ENCODE data around the gene STAP2.

The STAP2 gene

DNA sequence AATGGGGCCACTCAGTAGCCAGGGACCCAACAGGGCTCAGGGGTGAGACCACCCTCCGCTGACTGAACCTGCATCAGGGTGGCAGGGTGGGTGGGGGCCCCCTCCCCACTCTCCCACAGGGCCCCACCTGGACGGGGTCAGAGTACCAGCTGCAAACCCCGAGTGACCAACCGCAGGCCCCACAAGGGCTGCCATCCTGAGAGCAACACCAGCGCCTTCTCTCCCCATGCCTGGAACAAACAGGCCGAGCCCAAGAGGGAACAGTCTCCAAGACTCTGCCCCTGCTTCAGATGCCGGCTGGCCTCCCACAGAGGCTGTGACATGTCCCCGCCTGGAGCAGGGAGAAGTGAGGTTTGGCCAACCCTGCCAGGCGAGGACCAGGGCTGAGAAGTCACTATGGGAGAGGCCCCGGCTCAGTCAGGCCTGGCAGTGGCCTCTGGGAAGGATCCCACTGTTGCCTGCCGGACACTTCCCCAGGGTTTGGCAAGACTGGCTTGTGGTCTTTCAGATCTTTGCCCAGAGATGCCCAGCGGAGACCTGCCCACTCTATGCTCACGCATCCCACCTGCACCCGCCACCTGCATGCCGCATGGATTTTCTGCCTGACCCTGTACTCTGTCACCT lies 31.9 kb upstream of the STAP2 start:
- DNase-seq, result no peak

DNA sequence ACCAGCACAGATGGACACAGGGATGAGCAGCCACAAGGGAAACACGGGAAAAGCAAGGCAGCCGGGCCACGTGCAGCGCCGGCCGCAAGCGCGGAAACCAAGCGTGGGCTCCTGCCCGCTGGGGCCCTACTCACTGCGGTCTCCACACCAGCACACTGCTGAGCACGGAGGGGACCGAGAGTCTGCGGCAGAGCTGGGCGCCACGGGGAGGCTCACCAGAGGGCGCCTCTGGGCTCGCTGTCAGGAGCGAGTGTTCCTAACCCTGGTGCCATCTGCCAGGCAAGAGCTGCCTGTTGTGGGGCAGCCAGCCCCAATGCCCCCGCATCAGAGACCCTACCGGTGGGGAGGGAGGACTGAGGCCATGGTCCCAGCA lies 31.2 kb upstream of the STAP2 start:
- DNase-seq, result peak; percentile 66

DNA sequence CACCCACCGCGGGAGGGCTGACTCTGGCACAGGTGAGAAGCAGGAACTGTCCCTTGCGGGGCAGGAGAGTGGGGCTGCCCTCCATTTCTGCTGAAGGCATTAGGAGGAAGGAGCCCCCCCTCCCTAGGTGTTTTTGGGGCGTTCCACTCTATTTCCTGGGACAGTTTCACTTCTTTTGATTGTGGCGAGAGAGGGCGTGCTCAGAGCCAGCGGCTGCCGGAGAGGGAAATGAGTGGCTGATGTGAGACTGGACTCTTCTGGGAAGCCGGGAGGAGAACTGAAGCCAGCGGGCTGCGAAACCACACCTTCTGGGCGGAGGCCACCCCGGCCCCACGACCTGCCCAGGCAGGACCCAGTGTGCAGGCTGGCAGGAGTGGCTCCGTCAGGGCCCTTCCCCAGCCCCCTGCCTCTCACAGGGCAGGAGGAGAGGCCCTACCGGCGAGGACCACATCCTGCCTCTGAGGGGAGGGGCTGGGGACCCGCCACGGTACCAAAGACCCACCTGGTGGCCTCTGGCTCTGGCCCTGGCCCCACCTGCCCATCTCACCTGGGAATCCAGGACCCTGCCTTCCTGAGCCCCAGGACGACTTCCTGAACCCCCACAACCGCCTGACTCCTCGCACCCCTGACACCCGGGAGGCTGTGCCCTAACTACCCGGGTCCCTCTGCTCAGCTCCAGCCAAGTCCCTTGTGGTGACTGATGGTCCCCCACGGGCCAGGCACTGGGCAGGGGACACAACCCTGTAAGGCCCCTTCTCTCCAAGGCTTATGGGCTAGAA lies 30.7 kb upstream of the STAP2 start:
- DNase-seq, result peak; percentile 68

DNA sequence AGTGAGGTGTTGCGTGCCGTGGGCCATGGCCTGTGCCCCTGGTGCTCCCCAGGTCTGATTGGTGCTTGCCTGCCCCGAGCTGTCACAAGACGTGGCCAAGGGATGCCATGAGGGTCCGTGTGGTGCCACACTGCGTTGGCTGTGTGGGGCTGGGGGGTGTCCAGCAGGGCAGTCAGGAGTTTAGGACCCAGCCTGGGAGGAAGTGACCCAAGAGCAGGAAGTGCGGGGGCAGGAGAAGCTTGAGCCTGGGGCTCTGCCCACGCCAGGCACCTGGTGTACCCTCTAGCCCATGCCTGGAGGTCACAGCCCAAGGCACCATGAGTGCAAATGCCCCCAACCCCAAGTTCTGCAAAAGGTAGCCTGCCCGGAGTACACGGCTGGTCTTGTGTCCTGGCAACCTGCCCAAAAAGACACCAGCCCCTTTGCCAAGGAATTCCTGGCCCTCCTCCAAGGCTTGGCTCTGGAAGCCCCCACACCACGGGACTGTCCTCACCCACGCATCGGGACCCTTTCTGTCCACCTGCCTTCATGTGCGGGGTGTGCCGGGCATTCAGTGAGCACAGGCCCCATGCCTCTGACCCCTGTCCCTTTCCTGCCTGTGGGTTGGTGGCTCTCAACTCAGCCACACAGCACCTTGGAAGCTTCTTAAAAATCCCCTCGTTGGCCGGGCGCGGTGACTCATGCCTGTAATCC lies 29.6 kb upstream of the STAP2 start:
- DNase-seq, result no peak

DNA sequence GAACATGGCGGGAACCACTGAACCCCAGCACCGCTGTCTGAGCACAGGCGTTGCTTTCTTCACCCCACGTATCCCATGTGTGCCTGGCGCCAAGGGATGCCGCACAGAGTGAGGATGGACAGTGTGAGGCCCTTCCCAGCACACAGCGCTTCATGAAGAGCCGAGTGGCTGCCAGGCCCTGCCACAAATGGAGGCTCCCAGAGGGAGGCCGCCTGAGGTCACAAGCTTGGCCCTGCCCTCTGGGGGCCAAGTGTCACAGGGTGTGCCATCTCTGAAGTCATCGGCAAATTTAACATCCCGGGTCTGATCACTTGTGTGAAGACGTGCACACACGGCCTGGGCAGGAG lies 29.1 kb upstream of the STAP2 start:
- no peak for DNase-seq

DNA sequence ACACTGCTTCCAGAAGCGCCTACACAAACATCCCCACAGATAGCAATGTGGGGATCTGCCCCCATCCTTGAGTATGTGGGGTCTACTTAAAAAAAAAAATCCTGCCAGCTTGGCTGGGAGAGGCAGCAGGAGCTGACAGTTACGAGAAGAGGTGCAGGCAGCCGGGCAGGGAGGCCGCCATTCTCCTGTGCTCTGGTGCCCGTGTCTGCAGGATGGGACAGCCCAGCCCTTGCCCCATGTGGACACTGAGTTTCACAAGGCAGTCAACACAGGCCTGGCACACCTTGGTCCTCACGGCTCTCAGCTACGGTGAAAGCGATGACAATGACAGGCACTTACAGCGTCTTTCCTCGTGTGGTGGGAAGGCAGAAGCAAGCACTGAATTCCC lies 28.7 kb upstream of the STAP2 start:
- DNase-seq, result no peak

DNA sequence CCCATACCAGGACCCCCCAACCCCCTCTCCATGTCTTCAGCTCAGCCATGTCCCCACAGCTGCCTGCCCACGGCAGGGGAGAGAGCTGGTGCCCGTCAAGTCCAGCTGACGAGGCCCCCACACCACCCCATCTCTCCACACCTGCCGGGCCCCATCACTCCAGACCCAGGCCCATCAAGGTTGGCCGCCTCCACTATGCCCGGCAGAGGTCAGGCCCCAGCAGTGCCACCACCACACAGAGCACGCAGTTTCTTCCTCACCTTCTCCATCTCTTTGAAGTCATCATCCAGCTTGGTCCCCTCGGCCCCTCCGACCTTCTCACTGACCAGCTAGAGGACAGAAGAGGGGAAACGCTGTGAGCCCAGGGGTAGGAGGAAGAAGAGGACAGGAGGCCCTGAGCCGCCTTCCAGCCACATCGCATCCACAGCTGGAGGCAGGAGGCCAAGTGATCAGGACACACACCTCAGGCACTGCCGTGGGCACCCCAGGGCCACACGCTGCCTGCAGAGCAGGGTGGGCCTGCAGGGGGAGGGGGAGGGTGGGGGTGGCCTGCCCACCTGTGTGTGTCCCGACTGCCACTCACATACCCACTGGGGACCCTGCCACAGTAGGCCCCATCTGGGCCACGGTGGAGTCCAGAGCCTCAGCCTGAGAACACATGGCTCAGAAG lies 28.2 kb upstream of the STAP2 start:
- DNase-seq, result no peak

DNA sequence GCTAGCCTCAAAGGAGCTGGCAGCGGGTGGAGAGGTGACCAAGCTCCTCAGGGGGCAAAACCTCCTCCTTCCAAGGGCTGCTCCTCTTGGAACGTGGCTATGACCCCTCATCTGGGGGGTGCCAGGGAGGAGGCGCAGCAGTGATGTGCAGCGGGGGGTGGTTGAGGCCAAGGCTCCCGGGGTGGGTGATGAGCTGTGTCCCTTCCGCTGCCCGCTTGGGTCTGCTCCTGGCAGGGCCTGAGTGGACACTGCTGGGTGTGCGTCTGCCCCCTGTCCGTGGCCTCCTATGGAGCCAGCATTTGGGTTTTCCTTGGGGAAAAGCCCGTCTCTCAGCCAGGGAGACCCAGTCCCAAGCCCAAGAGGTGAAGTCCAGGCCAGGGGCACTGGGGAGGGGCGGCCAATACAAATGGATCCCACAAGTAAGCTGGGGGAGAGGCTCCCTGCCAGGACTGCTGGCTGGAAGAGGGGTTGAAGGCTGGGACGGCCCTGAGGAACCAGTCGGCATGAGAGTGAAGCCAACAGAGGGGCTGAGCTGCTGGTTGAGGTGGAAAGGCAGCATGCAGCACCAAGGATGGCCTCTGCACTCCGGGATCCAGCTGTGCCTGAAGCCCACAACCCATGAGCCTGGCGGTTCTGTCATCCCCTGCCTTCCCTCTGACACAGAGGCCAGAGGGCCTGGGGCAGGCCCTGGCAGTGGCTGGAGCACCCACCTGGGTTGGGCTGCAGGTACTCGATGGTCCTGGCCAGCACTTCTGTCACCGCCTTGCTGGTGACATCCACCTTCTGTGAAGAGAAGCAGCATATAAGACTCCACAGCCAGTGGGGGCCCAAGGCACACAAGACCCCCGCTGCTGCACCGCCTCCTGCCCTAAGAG lies 27.4 kb upstream of the STAP2 start:
- no peak for DNase-seq

DNA sequence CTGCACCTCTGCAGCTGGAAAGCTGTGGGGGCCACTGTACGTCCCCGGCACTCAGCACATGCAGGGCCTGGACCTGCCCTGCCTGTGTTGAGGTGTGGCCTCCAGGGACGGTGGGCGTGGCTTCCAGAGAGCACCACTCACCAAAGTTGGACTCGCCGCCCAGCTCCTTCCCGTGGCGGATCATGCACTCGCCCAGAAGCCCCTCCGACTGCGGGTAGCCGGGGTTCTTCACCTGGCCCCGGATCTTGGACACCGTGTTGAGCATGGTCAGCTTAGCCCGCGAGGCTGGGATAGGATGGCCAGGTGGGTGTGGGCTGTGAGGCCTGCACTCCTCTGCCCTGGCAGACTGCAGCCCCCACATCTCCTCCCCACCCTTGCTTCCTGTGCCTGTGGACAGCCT lies 26.7 kb upstream of the STAP2 start:
- no peak for DNase-seq

DNA sequence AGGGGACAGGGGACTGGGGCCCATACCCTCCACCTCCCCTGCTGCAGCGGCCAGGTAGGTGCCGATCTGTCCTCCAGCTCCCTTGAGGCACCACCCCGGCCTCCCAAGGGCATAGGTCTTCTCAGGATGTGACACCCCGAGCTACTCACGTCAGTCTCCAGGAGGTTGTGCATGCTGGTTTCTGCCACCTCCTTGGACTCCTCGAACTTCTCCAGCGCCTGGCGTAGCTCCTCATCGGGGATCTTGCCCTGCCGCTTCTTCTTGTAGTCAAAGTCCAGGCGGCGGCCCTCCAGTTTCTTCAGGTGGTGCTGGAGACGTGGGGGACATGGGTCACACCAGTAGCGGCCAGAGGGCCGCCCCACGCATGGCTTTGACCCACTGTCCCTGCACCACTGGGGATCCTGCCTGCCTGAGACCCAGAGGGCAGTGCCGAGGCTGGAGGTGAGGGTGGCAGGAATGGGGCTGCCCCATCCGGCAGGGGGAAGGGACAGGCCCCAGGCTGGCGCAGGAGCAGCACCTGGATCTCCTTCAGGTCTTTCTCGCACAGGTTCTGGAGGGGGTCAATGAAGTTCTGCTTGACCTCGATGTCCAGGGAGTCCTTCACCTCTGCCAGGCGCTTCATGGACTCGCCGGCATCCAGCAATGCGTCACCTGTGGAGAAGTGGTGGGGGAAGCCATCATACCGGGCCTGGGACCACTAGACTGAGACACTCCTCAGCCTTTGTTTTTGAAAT lies 25.1 kb upstream of the STAP2 start:
- no peak for DNase-seq

DNA sequence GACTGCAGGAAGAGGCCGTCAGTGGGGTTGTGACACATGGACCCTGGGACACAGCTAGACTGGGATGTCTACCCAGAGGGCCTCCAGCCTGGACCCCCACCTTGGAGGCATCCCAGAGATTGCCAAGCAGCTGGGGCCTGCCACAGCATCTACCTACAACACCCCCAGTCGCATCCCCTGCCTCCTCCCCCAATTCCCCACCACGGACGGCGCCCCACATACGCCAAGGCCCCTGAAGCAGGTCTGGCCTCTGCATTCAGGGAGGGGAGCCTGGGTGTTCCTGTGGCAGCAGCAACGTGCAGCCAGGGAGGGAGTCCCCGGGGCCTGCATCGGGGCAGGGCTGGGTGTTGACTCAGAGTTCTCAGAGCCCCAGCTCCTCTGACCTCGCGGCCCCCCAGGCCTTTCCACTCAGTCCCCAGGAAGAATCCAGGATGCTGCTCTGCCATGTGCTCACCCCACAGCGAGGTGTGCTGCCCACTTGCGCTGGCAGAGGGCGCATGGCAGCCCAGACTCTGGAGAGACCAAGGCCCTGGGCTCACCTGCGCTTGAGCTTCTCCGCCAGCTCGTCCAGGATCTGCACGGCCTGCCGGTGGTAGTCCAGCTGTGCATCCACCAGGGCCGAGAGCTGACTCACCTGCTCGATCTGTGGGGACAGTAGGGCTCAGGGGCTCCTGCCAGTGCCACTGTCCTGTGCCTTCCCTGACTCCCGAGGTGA lies 24.4 kb upstream of the STAP2 start:
- DNase-seq, result no peak

DNA sequence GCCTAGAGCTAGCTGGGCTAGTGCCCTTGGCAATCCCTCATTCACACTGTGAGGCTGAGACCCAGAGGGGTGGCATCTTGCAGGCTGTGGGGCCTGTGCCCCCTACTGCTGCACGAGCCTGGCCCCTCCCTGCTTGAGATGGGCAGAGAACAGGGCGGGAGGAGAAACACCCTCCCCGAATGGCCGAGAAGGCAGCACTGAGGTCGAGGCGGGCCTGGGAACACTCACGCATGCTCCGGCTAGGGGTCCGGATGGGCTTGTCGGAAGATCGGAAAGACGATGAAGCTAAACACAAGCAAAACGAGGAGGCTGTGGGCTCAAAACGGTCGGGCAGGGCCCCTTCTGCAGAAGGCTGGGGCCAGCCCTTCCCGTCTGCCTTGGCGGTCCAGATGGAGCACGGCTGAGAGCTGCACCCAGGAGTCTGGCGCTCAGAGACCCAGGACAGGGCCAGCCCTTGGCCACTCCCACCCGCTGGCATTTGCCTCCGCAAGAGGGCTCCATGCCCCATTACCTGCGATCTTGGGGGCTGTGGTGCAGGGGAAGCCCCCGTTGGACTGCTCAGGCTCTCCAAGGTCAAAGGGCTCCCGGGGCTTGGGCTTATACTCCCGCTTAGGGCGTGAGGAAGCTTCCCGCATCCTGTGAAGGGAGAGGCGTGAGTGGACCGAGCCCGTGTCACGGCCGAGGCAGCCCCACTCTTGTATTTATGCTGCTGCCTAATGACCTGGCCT lies 23.6 kb upstream of the STAP2 start:
- no peak for DNase-seq

DNA sequence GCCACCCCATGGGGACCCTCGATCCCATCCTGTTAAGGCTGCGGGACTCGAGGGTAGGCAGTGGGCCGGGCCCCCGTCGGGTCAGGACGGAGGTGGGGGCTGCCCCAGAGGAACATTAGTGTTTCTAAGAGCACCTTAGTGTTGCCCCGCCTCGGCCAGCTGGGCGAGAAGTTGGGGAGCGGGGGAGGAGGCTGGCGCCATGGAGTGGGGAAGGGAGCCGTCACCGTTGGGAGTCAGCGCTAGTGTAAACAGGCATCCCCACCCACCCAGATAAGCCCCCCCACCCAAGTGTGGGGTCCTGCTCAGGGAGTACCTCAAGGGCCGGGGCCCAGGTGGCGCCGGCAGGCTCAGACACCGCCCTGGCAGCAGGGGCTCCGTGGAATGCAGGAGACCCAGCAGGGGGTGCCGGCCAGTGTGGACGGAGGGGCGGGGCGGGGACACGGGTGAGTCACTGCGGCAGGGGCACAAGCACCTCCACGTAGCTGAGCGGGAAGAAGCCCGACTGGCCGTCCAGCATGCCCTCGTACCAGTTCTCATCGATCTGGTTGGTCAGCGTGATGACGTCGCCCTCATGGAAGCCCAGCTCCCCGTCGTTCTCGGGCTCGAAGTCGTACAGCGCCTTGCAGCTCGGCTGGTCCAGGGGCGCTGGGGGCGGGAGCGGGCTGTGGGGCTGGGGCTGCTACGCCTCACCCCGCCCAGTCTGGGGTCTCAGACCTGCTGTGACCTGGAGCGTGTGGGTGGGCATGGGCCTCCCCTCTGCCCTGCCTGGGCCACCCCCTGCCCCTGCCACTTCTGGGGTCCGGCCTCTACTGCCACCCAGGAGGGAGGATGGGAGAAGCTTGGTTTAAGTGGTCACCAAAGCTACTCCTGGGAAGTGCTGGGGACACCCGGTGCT lies 22.8 kb upstream of the STAP2 start:
- no peak for DNase-seq

DNA sequence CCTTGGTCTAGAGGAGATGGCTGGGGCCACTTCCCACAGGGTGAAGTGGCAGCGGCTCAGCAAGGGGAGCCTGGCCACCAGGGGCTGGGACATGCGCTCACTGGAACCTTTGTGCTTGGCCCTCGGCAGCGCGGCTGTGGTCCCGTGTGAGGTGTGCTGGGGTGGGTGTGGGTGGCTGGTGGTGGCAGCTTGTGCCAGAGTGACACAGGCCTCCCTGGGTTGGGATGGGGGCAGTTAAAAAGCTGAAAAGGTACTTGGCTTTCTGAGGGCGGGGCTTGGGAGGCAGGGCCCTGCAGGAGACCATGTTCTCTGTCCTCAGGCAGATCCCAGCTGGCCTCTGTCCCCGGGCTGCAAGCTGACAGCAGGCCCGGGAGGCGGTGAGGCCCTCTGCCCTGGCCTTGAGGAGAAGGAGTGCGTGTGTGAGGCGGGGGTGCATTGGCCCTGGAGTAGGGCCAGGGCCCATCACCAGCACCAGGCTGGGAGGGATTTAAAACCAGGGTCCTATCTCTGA lies 22.1 kb upstream of the STAP2 start:
- no peak for DNase-seq

DNA sequence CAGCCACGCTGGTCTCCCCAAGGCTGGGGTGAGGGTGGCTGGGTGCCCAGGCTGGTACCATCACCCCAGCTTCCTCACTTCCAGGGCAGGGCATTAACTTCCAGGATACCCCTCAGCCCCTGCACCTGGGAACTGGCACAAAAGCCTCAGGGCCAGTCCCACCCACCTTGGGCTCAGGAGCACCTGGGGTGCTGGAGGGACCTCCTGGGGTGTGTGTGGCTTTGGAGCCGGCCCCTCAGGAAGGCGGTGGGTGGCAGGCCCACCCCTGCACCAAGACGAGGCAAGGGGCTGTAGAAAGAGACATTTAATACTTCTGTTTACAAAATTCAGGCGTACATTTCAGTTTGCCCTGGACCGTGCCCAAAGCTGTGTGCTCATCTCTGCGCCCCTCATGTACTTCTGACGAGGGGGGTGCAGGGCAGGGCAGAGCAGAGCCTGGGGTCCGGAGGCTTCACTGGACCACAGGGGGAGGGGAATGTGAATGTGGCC lies 21.5 kb upstream of the STAP2 start:
- DNase-seq, result no peak

DNA sequence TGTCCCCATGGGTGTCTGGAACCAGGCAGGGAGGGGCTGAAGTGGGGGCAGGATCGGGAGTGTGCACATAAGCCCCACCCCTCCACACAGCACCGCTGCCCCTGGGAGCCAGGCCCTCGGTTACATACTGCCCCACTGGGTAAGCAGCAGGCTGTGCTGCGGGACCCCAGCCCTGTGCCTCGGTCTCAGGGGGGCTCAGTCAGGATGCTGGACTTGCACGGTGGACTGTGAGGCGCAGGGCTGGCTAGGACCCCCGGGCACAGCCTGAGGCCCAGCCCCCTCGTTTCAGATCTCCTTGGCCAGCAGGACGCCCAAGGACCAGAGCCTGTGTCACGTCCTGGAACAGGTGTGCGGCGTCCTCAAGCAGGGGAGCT lies 21.0 kb upstream of the STAP2 start:
- no peak for DNase-seq

DNA sequence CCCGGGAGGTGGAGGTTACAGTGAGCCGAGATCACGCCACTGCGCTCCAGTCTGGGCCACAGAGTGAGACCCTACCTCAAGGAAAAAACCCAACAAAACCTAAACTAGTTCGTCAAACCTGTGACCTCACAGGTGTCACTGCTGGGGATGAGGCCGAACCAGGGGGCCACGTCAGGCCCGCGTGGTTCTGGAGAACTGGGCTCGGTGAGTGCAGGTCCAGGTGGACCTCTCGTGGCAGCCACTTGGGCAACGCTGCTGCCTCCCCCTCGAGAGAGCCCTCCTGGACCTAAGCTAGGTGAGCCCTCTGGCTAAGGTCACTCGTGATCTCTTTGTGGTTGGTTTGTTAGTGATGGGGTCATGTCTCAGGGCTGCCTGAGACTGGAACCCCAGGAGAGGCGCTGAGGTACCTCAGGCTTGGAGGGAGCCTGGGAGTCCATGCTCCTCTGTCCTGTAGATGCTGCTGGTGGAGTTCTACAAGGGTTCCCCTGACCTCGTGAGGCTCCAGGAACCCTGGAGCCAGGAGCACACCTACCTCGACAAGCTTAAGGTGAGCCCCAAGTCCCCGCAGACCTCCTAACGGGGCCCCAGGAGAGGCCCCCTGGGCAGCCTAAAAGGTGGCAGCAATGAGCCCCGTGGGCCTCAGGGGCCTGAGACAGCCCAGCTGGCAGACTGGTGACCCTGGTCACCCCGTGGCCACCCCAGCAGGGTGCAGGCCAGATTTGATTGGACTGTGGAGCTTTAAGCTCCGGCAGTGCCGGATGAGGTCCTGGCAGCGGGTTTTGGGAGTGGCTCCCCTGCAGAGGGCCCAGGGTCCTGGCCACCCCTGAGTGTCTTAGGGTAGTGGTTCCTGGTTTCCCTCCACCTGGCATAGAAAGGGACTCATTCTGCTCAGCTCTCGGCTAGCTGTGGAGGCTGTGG lies 20.3 kb upstream of the STAP2 start:
- DNase-seq, result no peak

DNA sequence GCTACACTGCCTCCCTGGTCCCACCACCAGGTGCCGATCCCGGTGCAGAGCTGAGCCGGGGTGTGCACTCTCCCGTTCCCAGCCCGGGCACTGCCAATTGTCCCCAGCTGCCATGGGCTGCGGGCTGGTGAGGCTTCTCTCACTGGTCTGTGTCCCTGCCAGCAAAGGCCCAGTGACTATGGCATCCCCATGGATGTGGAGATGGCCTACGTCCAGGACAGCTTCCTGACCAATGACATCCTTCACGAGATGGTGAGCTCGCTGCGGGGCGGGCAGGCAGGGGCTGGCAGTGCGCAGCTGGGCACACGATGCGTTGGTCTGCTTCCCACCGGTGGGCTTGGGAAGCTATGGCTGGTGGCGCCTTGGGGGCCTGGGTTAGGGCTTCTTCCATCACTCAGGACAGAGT lies 19.3 kb upstream of the STAP2 start:
- no peak for DNase-seq
